T-helper 1 cell treated with Interleukin-12 subunit alpha and Interleukin-12 subunit beta and Interleukin-4 antibody, amounts not matched to agents 30 ng/mL and 1 ng/mL, for 36 hours (primary cell): Measurements from ENCODE around the gene CHL1. TPM values are rescaled to one million over a fixed set of nuclear protein-coding genes. Genes with fewer than 3 reads are reported as not detected.

Experiments
- intact Hi-C: fragments of 100-400 bp; cut with micrococcal nuclease; formaldehyde crosslinking; loops from one replicate; pipeline ENCODE4 v1.15.1; 2024
- total RNA-seq: library from RNA; stranded (reverse); gene quantifications from 2 replicates; pipeline ENCODE4 v1.2.3, GENCODE V29; 2022

Gene CHL1
- total RNA-seq, 1 donor from 2014 or later, result not detected

- intact Hi-C loops, result no loop called here
Observed at GRCh38 chr3:277873-278272, 81.3 kb downstream of the CHL1 start.

GRCh38 chr3:278300-279064, 81.9 kb downstream of the CHL1 start:
- intact Hi-C loops, result no loop called here

GRCh38 chr3:279325-279724, 82.8 kb downstream of the CHL1 start:
- intact Hi-C loops, result no loop called here

- intact Hi-C loops, result no loop called here
Observed at GRCh38 chr3:280681-281080, 84.1 kb downstream of the CHL1 start.

GRCh38 chr3:284322-284721, 87.8 kb downstream of the CHL1 start:
- intact Hi-C loops, result no loop called here

- intact Hi-C loops, result no loop called here
Observed at GRCh38 chr3:288417-288816, 91.9 kb downstream of the CHL1 start.

- intact Hi-C loops, result no loop called here
Observed at GRCh38 chr3:291028-291427, 94.5 kb downstream of the CHL1 start.

GRCh38 chr3:291646-292436, 95.3 kb downstream of the CHL1 start:
- intact Hi-C loops, result no loop called here

GRCh38 chr3:294096-294495, 97.5 kb downstream of the CHL1 start:
- intact Hi-C loops, result no loop called here

- intact Hi-C loops, result no loop called here
Observed at GRCh38 chr3:294581-294980, 98.0 kb downstream of the CHL1 start.

- intact Hi-C loops, result no loop called here
Observed at GRCh38 chr3:295166-295565, 98.6 kb downstream of the CHL1 start.

GRCh38 chr3:297585-297984, 101.0 kb downstream of the CHL1 start:
- intact Hi-C loops, result no loop called here

GRCh38 chr3:299590-300301, 103.2 kb downstream of the CHL1 start:
- intact Hi-C loops, result no loop called here

- intact Hi-C loops, result no loop called here
Observed at GRCh38 chr3:307182-307581, 110.6 kb downstream of the CHL1 start.

GRCh38 chr3:308597-309321, 112.2 kb downstream of the CHL1 start:
- intact Hi-C loops, result no loop called here

GRCh38 chr3:312160-312733, 115.7 kb downstream of the CHL1 start:
- intact Hi-C loops, result no loop called here

GRCh38 chr3:312911-313310, 116.3 kb downstream of the CHL1 start:
- intact Hi-C loops, result no loop called here

- intact Hi-C loops, result no loop called here
Observed at GRCh38 chr3:317012-317411, 120.4 kb downstream of the CHL1 start.

GRCh38 chr3:318903-319302, 122.3 kb downstream of the CHL1 start:
- intact Hi-C loops, result no loop called here

- intact Hi-C loops, result no loop called here
Observed at GRCh38 chr3:324423-324822, 127.9 kb downstream of the CHL1 start.

GRCh38 chr3:325495-325894, 128.9 kb downstream of the CHL1 start:
- intact Hi-C loops, result no loop called here
